HEK293 (cell line): ENCODE measurements around the gene OBSCN.

Experiments
- BCL11A ChIP-seq: fragments of 450-650 bp; formaldehyde crosslinking; IDR thresholded peaks from 2 replicates; pipeline ENCODE4 v1.5.1; 2016; ENCODE audit warnings: low read depth, missing biosample characterization, missing genetic modification characterization
- GLIS1 ChIP-seq: fragments of 450-650 bp; formaldehyde crosslinking; IDR thresholded peaks from 2 replicates; pipeline ENCODE4 v1.5.1; 2016; ENCODE audit warnings: missing biosample characterization, missing genetic modification characterization
- TCF7L2 ChIP-seq: IDR thresholded peaks from 2 replicates; pipeline ENCODE4 v1.6.1; 2011; ENCODE audit warnings: low read depth, mild to moderate bottlenecking, inconsistent platforms, low read length, moderate library complexity, borderline replicate concordance
- ZBTB8A ChIP-seq: fragments of 450-650 bp; formaldehyde crosslinking; IDR thresholded peaks from 2 replicates; pipeline ENCODE4 v1.5.1; 2016; ENCODE audit warnings: missing biosample characterization, missing genetic modification characterization
- ZNF274 ChIP-seq, 2 experiments: fragments of 200-500 bp in 1 of 2; fragments of 450-650 bp in 1 of 2; sonication (Bioruptor generic) in 1 of 2; formaldehyde crosslinking in 1 of 2; IDR thresholded peaks; 2 replicates each; pipeline versions ENCODE4 v1.5.1 to v1.6.1; 2014 to 2016; ENCODE audit warnings: borderline replicate concordance in 1 of 2, inconsistent platforms in 1 of 2, low read length in 1 of 2, missing biosample characterization in 1 of 2, missing genetic modification characterization in 1 of 2
- ZNF670 ChIP-seq: fragments of 450-650 bp; formaldehyde crosslinking; IDR thresholded peaks from 2 replicates; pipeline ENCODE4 v1.5.1; 2016; ENCODE audit warnings: missing biosample characterization, missing genetic modification characterization, low read depth
- ZNF785 ChIP-seq: fragments of 450-650 bp; formaldehyde crosslinking; IDR thresholded peaks from 2 replicates; pipeline ENCODE4 v1.5.1; 2016; ENCODE audit warnings: missing biosample characterization, missing genetic modification characterization
- TF ChIP-seq, protein P1 (sequence below): fragments of 450-650 bp; formaldehyde crosslinking; IDR thresholded peaks from 2 replicates; pipeline ENCODE4 v1.5.1; 2016; ENCODE audit warnings: missing biosample characterization, missing genetic modification characterization
- TF ChIP-seq, protein P2 (sequence below): fragments of 450-650 bp; formaldehyde crosslinking; IDR thresholded peaks from 2 replicates; pipeline ENCODE4 v1.5.1; 2016; ENCODE audit warnings: missing biosample characterization, missing genetic modification characterization
- TF ChIP-seq, protein P3 (sequence below): fragments of 450-650 bp; formaldehyde crosslinking; IDR thresholded peaks from 2 replicates; pipeline ENCODE4 v1.5.1; 2016; ENCODE audit warnings: missing biosample characterization, missing genetic modification characterization

DNA sequence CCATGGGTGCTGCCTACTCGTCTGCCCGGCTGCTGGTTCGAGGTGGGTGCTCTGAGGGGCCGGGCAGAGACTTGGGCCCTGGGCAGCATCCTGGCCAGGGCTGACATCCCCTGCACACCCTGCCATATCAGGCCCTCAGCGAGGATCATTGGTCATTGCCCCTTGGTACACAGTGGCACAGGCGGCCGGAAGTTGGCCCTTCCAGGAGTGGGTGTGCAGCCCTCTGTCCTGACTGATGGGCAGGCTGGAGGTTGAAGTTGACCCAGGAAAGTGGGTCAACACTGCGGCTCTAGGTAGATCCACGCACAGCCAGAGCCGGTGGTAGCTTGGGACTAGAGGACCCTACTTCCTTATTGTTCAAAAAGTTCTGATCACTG, 125.9 kb downstream of the OBSCN start:
- TF ChIP-seq GLIS1, result no peak
- TF ChIP-seq, protein P1, sequence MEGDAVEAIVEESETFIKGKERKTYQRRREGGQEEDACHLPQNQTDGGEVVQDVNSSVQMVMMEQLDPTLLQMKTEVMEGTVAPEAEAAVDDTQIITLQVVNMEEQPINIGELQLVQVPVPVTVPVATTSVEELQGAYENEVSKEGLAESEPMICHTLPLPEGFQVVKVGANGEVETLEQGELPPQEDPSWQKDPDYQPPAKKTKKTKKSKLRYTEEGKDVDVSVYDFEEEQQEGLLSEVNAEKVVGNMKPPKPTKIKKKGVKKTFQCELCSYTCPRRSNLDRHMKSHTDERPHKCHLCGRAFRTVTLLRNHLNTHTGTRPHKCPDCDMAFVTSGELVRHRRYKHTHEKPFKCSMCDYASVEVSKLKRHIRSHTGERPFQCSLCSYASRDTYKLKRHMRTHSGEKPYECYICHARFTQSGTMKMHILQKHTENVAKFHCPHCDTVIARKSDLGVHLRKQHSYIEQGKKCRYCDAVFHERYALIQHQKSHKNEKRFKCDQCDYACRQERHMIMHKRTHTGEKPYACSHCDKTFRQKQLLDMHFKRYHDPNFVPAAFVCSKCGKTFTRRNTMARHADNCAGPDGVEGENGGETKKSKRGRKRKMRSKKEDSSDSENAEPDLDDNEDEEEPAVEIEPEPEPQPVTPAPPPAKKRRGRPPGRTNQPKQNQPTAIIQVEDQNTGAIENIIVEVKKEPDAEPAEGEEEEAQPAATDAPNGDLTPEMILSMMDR (tag by site-specific recombination), result no peak
- TF ChIP-seq ZNF274 (IDR thresholded peaks at IDR 0.05; ENCODE audit: low read length), result no peak
- no peak for TF ChIP-seq ZNF274 (tag by site-specific recombination; IDR thresholded peaks at IDR 0.05; ENCODE audit: borderline replicate concordance)
- no peak for TF ChIP-seq TCF7L2
- TF ChIP-seq, protein P2, sequence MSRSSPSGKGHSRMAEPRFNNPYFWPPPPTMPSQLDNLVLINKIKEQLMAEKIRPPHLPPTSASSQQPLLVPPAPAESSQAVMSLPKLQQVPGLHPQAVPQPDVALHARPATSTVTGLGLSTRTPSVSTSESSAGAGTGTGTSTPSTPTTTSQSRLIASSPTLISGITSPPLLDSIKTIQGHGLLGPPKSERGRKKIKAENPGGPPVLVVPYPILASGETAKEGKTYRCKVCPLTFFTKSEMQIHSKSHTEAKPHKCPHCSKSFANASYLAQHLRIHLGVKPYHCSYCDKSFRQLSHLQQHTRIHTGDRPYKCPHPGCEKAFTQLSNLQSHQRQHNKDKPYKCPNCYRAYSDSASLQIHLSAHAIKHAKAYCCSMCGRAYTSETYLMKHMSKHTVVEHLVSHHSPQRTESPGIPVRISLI (tag by site-specific recombination), result no peak
- TF ChIP-seq BCL11A, result no peak
- no peak for TF ChIP-seq ZNF670 (tag by site-specific recombination)
- TF ChIP-seq ZNF785 (tag by site-specific recombination), result no peak
- TF ChIP-seq ZBTB8A (tag by site-specific recombination), result no peak
- TF ChIP-seq, protein P3, sequence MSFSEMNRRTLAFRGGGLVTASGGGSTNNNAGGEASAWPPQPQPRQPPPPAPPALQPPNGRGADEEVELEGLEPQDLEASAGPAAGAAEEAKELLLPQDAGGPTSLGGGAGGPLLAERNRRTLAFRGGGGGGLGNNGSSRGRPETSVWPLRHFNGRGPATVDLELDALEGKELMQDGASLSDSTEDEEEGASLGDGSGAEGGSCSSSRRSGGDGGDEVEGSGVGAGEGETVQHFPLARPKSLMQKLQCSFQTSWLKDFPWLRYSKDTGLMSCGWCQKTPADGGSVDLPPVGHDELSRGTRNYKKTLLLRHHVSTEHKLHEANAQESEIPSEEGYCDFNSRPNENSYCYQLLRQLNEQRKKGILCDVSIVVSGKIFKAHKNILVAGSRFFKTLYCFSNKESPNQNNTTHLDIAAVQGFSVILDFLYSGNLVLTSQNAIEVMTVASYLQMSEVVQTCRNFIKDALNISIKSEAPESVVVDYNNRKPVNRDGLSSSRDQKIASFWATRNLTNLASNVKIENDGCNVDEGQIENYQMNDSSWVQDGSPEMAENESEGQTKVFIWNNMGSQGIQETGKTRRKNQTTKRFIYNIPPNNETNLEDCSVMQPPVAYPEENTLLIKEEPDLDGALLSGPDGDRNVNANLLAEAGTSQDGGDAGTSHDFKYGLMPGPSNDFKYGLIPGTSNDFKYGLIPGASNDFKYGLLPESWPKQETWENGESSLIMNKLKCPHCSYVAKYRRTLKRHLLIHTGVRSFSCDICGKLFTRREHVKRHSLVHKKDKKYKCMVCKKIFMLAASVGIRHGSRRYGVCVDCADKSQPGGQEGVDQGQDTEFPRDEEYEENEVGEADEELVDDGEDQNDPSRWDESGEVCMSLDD (tag by site-specific recombination), result no peak
